Astrocyte of the spinal cord (primary cell): ENCODE measurements around the gene SIPA1L3.

ENCODE experiments used
- DNase-seq: peaks from one replicate; pipeline ENCODE4 v3.0.0; 2011; ENCODE audit warnings: low read depth, low spot score
- H3K4me3 ChIP-seq: 2 replicates; pipeline ENCODE4 v1.5.1; 2011; ENCODE audit warnings: low read depth, mild to moderate bottlenecking, low read length, moderate library complexity
- CTCF ChIP-seq: IDR thresholded peaks from 2 replicates; pipeline ENCODE4 v1.5.1; 2012; ENCODE audit warnings: low read depth, mild to moderate bottlenecking, low read length, inconsistent platforms
- in situ Hi-C: cut with HindIII; loops from 2 replicates; pipeline ENCODE4 v1.10.0; 2017; ENCODE audit warnings: low sequenced_read_pairs

Gene SIPA1L3

GRCh38 chr19:37874784-37875183 lies 32.2 kb upstream of the SIPA1L3 start:
- DNase-seq, result no peak
- in situ Hi-C loops, result no loop called here
- TF ChIP-seq CTCF, result no peak
- no peak overlapping the region for H3K4me3 ChIP-seq

GRCh38 chr19:37876032-37876431 lies 31.0 kb upstream of the SIPA1L3 start:
- no peak overlapping the region for H3K4me3 ChIP-seq
- TF ChIP-seq CTCF, result no peak
- in situ Hi-C loops, result no loop called here
- no peak for DNase-seq

DNA sequence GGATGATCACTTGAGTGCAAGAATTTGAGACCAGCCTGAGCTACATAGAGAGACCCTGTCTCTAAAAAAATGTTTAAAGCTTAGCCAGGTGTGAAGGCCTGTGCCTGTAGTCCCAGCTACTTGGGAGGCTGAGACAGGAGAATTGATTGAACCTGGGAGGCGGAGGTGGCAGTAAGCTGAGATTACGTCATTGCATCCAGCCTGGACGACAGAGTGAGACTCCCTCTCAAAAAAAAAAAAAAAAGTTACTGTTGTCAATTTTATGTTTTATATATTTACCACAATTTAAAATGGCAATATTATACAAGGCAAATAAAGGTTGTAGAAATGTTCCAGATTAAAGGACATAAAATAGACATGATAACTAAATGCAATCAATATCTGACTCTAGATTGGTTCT lies 29.9 kb upstream of the SIPA1L3 start:
- in situ Hi-C loops, result no loop called here
- no peak for TF ChIP-seq CTCF
- H3K4me3 ChIP-seq, result no peak overlapping the region
- DNase-seq, result no peak

- no peak overlapping the region for H3K4me3 ChIP-seq
- DNase-seq, result no peak
- no peak for TF ChIP-seq CTCF
- in situ Hi-C loops, result no loop called here
Observed at GRCh38 chr19:37885392-37885791, 21.6 kb upstream of the SIPA1L3 start.

DNA sequence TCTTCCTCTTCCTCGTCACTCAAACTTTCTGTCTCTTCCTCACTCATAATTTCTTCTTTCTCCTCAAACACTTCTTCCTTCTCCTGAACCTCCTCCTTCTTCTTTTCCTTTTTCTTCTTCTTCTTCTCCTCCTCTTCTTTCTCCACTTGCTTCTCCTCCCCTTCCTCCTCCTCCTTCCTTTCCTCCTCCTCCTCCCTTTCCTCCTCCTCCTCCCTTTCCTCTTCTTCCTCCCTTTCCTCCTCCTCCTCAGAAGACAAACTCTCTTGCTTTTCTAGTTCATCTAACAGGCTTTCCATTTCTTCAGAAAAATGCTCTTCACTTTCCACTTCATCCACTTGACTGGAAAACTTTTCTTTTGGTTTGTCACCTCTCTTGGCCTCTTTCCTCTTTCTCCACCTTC lies 20.4 kb upstream of the SIPA1L3 start:
- in situ Hi-C loops, result no loop called here
- no peak overlapping the region for H3K4me3 ChIP-seq
- no peak for TF ChIP-seq CTCF
- DNase-seq, result no peak

- no peak overlapping the region for H3K4me3 ChIP-seq
- no peak for DNase-seq
- no peak for TF ChIP-seq CTCF
- in situ Hi-C loops, result no loop called here
Observed at GRCh38 chr19:37893845-37894575, 13.0 kb upstream of the SIPA1L3 start.
